Natural killer cell treated with Interleukin-12 subunit alpha and Interleukin-12 subunit beta and Interleukin-15 and Interleukin-18, amount 100 ng/mL, for 72 hours (primary cell): ENCODE measurements around the gene PPARGC1A. TPM values are rescaled to one million over a fixed set of nuclear protein-coding genes. Genes with fewer than 3 reads are reported as not detected.

Source experiments
- ATAC-seq, 2 donors: fragments of 150-1000 bp; cut with Tn5 transposase in 1 of 2; sonication (Bioruptor Pico), chemical (Tn5 transposase) in 1 of 2; 2 replicates each; pipeline ENCODE4 v1.10.0; 2021
- DNase-seq: peaks from one replicate; pipeline ENCODE4 v3.0.0; 2022; ENCODE audit warnings: low spot score
- H3K27ac Mint-ChIP-seq, 2 donors: 1 replicate in 1 of 2; 2 replicates in 1 of 2; pipeline ENCODE4 v1.8.0; 2022; ENCODE audit warnings: mixed read lengths in 2 of 2, mild to moderate bottlenecking in 1 of 2, moderate library complexity in 1 of 2
- H3K27me3 Mint-ChIP-seq, 2 donors: 1 replicate in 1 of 2; 2 replicates in 1 of 2; pipeline ENCODE4 v1.8.0; 2022; ENCODE audit warnings: mixed read lengths in 2 of 2
- H3K36me3 Mint-ChIP-seq: one replicate; pipeline ENCODE4 v1.8.0; 2022; ENCODE audit warnings: mixed read lengths
- H3K4me1 Mint-ChIP-seq, 2 donors: 1 replicate in 1 of 2; 2 replicates in 1 of 2; pipeline ENCODE4 v1.8.0; 2022; ENCODE audit warnings: low read depth in 2 of 2, mixed read lengths in 2 of 2, mild to moderate bottlenecking in 1 of 2
- H3K4me3 Mint-ChIP-seq: one replicate; pipeline ENCODE4 v1.8.0; 2022; ENCODE audit warnings: mixed read lengths
- H3K9me3 Mint-ChIP-seq: 2 replicates; pipeline ENCODE4 v1.8.0; 2022; ENCODE audit warnings: mixed read lengths
- total RNA-seq, 2 donors: library from RNA; stranded (reverse); gene quantifications; one replicate each; pipeline ENCODE4 v1.2.3, GENCODE V29; 2022

Gene PPARGC1A
- total RNA-seq, 2 donors from 2014 or later: not detected

- H3K4me3 Mint-ChIP-seq: no peak overlapping the region
- DNase-seq (no peak), ATAC-seq (no peak)
- H3K4me1 Mint-ChIP-seq: no peaks in the 10 kb centered on the region
- peaks cover 5% of the 10 kb centered on the region for H3K36me3 Mint-ChIP-seq
- no peaks in the 10 kb centered on the region for H3K27me3 Mint-ChIP-seq
- H3K9me3 Mint-ChIP-seq: peaks cover 12% of the 10 kb centered on the region
- no peak overlapping the region for H3K27ac Mint-ChIP-seq
These were observed 115.8 kb downstream of the PPARGC1A start for GRCh38 chr4:23773884-23774636.

GRCh38 chr4:23770011-23770410 is 119.8 kb downstream of the PPARGC1A start:
- no peaks in the 10 kb centered on the region for H3K27me3 Mint-ChIP-seq
- no peak for ATAC-seq
- no peak for DNase-seq
- H3K4me1 Mint-ChIP-seq: no peaks in the 10 kb centered on the region
- no peak overlapping the region for H3K27ac Mint-ChIP-seq
- no peaks in the 10 kb centered on the region for H3K36me3 Mint-ChIP-seq
- no peak overlapping the region for H3K4me3 Mint-ChIP-seq
- peaks cover 11% of the 10 kb centered on the region for H3K9me3 Mint-ChIP-seq

GRCh38 chr4:23769406-23769805 is 120.4 kb downstream of the PPARGC1A start:
- Mint-ChIP-seq H3K27ac (no peak overlapping the region), H3K4me3 (no peak overlapping the region)

GRCh38 chr4:23768541-23768940 is 121.3 kb downstream of the PPARGC1A start:
- no peaks in the 10 kb centered on the region for H3K27me3 Mint-ChIP-seq
- H3K4me1 Mint-ChIP-seq: no peaks in the 10 kb centered on the region
- DNase-seq (no peak), ATAC-seq (no peak)
- H3K36me3 Mint-ChIP-seq: no peaks in the 10 kb centered on the region
- H3K9me3 Mint-ChIP-seq: peaks cover 8% of the 10 kb centered on the region
- no peak overlapping the region for H3K27ac Mint-ChIP-seq
- H3K4me3 Mint-ChIP-seq: no peak overlapping the region

More at GRCh38 chr4:23769406-23769805, 120.4 kb downstream of the PPARGC1A start:
- DNase-seq: no peak
- Mint-ChIP-seq H3K36me3 (no peaks in the 10 kb centered on the region), H3K27me3 (no peaks in the 10 kb centered on the region), H3K4me1 (no peaks in the 10 kb centered on the region), H3K9me3 (peaks cover 11% of the 10 kb centered on the region)
- no peak for ATAC-seq

- peaks cover 8% of the 10 kb centered on the region for H3K9me3 Mint-ChIP-seq
- no peaks in the 10 kb centered on the region for H3K4me1 Mint-ChIP-seq
- no peaks in the 10 kb centered on the region for H3K27me3 Mint-ChIP-seq
- no peak overlapping the region for H3K4me3 Mint-ChIP-seq
- no peak for DNase-seq
- no peak for ATAC-seq
- H3K36me3 Mint-ChIP-seq: no peaks in the 10 kb centered on the region
- H3K27ac Mint-ChIP-seq: no peak overlapping the region
These were observed 123.5 kb downstream of the PPARGC1A start for GRCh38 chr4:23766344-23766743.

- no peaks in the 10 kb centered on the region for H3K4me1 Mint-ChIP-seq
- no peaks in the 10 kb centered on the region for H3K36me3 Mint-ChIP-seq
- ATAC-seq (no peak), DNase-seq (no peak)
- no peak overlapping the region for H3K4me3 Mint-ChIP-seq
- peaks cover 15% of the 10 kb centered on the region for H3K9me3 Mint-ChIP-seq
- H3K27me3 Mint-ChIP-seq: no peaks in the 10 kb centered on the region
- H3K27ac Mint-ChIP-seq: no peak overlapping the region
These were observed 126.3 kb downstream of the PPARGC1A start for GRCh38 chr4:23763559-23763958.

- H3K36me3 Mint-ChIP-seq: no peaks in the 10 kb centered on the region
- DNase-seq (no peak), ATAC-seq (no peak)
- peaks cover 11% of the 10 kb centered on the region for H3K9me3 Mint-ChIP-seq
- H3K27ac Mint-ChIP-seq: no peak overlapping the region
- no peak overlapping the region for H3K4me3 Mint-ChIP-seq
- no peaks in the 10 kb centered on the region for H3K4me1 Mint-ChIP-seq
- no peaks in the 10 kb centered on the region for H3K27me3 Mint-ChIP-seq
These were observed 127.3 kb downstream of the PPARGC1A start for GRCh38 chr4:23762551-23762950.

- H3K9me3 Mint-ChIP-seq: peaks cover 7% of the 10 kb centered on the region
- DNase-seq (no peak), ATAC-seq (no peak)
- no peaks in the 10 kb centered on the region for H3K27me3 Mint-ChIP-seq
- H3K36me3 Mint-ChIP-seq: no peaks in the 10 kb centered on the region
- no peak overlapping the region for H3K27ac Mint-ChIP-seq
- H3K4me3 Mint-ChIP-seq: no peak overlapping the region
- H3K4me1 Mint-ChIP-seq: no peaks in the 10 kb centered on the region
These were observed 130.8 kb downstream of the PPARGC1A start for GRCh38 chr4:23759066-23759465.

- Mint-ChIP-seq H3K4me3 (no peak overlapping the region), H3K36me3 (no peaks in the 10 kb centered on the region), H3K4me1 (no peaks in the 10 kb centered on the region), H3K27ac (no peak overlapping the region), H3K27me3 (no peaks in the 10 kb centered on the region), H3K9me3 (peaks cover 19% of the 10 kb centered on the region)
- ATAC-seq (no peak), DNase-seq (no peak)
These were observed 135.2 kb downstream of the PPARGC1A start for GRCh38 chr4:23754688-23755087.

- no peak overlapping the region for H3K27ac Mint-ChIP-seq
- H3K27me3 Mint-ChIP-seq: no peaks in the 10 kb centered on the region
- H3K36me3 Mint-ChIP-seq: no peaks in the 10 kb centered on the region
- no peaks in the 10 kb centered on the region for H3K4me1 Mint-ChIP-seq
- ATAC-seq (no peak), DNase-seq (no peak)
- no peak overlapping the region for H3K4me3 Mint-ChIP-seq
- H3K9me3 Mint-ChIP-seq: peaks cover 12% of the 10 kb centered on the region
These were observed 139.7 kb downstream of the PPARGC1A start for GRCh38 chr4:23750125-23750524.

GRCh38 chr4:23747281-23747735 is 142.5 kb downstream of the PPARGC1A start:
- no peak overlapping the region for H3K4me3 Mint-ChIP-seq
- no peaks in the 10 kb centered on the region for H3K4me1 Mint-ChIP-seq
- no peaks in the 10 kb centered on the region for H3K36me3 Mint-ChIP-seq
- ATAC-seq (no peak), DNase-seq (no peak)
- H3K27ac Mint-ChIP-seq: no peak overlapping the region
- no peaks in the 10 kb centered on the region for H3K27me3 Mint-ChIP-seq
- peaks cover 7% of the 10 kb centered on the region for H3K9me3 Mint-ChIP-seq

GRCh38 chr4:23746672-23747071 is 143.2 kb downstream of the PPARGC1A start:
- Mint-ChIP-seq H3K9me3 (peaks cover 3% of the 10 kb centered on the region), H3K4me1 (no peaks in the 10 kb centered on the region), H3K27ac (no peak overlapping the region), H3K4me3 (no peak overlapping the region), H3K27me3 (no peaks in the 10 kb centered on the region), H3K36me3 (no peaks in the 10 kb centered on the region)
- ATAC-seq (no peak), DNase-seq (no peak)

- peaks cover 3% of the 10 kb centered on the region for H3K9me3 Mint-ChIP-seq
- ATAC-seq (no peak), DNase-seq (no peak)
- H3K27me3 Mint-ChIP-seq: no peaks in the 10 kb centered on the region
- no peaks in the 10 kb centered on the region for H3K36me3 Mint-ChIP-seq
- no peak overlapping the region for H3K4me3 Mint-ChIP-seq
- no peaks in the 10 kb centered on the region for H3K4me1 Mint-ChIP-seq
- no peak overlapping the region for H3K27ac Mint-ChIP-seq
These were observed 143.8 kb downstream of the PPARGC1A start for GRCh38 chr4:23746027-23746426.

GRCh38 chr4:23745377-23745776 is 144.5 kb downstream of the PPARGC1A start:
- peaks cover 6% of the 10 kb centered on the region for H3K9me3 Mint-ChIP-seq
- no peak overlapping the region for H3K4me3 Mint-ChIP-seq
- no peaks in the 10 kb centered on the region for H3K4me1 Mint-ChIP-seq
- no peak for ATAC-seq
- H3K36me3 Mint-ChIP-seq: no peaks in the 10 kb centered on the region
- no peak for DNase-seq
- no peaks in the 10 kb centered on the region for H3K27me3 Mint-ChIP-seq
- no peak overlapping the region for H3K27ac Mint-ChIP-seq
